NCI-H2227 (cell line): ENCODE data around the gene SYTL2.

Experiments
- DNase-seq: peaks from one replicate; lab custom pipeline; 2025; ENCODE audit not compliant: unreplicated experiment; lab: John Stamatoyannopoulos, UW

Gene SYTL2

DNA sequence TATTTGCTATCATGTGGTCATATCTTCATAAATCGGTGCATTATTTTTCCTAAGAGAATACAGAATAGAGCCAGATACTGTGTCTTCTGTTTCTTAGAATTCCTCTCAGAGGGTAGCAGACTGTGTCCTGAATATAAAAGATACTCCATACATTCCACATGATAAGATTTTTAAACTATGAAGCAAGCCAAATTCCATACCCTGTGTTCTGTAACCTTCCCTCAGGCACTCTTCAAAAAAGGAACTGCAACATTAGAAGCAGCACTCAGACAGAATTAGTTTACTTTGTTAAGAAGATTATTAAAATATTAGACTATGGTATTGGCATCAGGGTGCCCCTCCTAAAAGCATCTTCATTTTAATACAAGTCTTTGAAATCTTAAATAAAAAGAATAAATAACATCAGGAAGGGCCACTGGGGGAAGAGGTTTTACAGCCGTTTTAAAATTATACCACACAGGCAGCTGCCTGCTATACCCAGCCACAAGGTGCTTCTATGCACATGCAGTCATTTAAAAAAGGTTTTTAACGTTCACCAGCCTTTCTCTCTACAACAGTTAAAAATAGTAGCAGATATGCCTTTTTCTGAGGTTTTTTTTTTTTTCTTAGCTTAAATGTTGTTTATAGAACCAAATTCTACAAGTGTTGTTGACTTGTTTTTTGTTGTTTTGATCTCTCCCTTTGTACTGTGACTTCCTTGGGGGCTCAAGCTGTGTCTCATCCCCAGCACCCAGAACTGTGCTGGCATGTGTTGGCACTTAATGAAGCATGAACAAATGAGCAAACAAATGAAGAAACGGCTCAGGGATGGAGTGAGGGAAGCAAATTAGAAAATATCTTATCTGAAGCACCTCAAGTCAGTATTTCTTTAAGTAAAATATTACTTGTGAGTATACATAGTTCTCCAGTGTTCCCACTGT is 70.2 kb downstream of the SYTL2 start:
- no peak for DNase-seq

DNA sequence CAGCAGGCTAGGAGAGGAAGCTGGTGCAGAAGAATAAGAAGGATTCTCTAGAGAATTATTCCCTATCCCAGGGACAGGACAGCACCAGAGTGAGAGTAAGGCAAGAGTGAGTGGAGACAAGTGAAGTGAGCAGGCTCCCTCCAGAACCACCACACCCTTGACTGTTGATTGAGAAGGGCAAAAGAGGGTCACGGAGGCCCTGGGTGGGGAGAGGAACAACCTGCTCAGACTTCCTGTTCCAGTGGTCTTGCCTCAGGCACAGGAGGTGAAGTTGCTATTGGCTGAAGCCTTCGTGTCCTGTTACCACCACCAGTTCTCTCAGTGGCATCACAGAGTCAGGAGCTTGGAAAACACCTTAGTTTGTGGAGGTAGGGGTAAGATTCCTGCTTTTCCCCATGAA is 73.2 kb downstream of the SYTL2 start:
- no peak for DNase-seq

DNA sequence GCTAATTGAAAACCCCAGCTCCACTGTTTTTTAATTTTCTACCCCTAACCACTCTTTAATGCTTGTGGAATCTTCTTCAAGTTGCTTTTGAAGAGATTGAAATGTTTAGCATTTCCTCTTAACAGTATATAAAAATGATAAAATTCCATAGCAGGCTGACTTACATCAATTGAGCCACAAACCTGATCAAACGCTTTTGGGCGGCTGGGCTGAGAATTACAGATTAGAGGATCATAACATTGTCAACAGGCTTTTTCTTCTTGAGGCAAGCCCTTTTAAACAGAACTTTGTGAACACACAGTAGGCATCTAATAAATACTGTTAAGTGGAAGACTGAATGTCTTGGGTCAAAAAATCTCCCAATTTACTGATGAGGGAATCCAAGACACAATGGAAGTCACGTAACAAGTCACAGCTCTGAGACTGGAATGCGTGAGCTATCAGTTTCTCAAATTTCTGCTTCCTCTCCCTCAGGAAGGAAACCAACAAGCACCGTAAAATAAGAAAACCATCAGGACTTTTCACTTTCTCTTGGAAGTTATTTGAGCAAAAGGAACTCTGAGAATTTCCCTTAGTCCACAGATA is 75.0 kb downstream of the SYTL2 start:
- no peak for DNase-seq

DNA sequence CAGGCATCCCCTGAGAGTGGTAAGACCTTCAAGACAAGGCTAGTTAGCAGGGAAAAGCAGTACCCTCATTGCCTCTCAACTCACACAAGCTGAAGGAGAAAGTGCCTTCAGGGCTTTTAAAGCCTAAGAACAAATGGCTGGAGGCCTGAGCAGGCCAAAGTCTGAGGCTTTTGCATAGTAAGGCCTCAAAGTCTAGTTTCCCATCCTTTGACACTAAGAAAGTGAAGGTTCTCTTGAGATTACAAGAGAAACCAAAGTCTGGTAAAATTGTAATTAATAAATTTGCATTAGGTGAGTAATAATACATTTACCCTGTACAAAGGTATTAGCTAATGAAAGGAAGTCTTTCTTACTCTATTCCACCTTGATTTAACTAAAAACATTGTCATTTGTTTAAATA is 78.0 kb downstream of the SYTL2 start:
- no peak for DNase-seq

DNA sequence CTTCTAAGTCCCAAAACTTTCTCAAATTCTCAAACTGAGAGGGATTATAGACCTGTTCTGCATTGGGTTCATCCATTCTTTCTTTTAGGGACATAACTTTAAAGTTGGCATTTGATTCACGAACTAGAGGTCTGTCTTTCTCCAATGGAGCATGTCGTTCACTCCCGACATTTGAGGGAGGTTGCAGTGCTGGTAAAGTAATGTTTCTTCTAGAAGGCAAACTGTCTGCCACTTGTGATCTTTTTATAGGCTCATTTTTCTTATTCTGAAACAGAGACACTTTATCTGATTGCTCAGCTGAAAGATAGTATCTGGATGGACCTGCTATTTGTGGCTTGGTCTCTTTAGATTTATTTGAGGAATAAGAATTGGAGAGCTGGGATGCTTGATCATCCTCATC is 84.6 kb downstream of the SYTL2 start:
- DNase-seq: no peak

DNA sequence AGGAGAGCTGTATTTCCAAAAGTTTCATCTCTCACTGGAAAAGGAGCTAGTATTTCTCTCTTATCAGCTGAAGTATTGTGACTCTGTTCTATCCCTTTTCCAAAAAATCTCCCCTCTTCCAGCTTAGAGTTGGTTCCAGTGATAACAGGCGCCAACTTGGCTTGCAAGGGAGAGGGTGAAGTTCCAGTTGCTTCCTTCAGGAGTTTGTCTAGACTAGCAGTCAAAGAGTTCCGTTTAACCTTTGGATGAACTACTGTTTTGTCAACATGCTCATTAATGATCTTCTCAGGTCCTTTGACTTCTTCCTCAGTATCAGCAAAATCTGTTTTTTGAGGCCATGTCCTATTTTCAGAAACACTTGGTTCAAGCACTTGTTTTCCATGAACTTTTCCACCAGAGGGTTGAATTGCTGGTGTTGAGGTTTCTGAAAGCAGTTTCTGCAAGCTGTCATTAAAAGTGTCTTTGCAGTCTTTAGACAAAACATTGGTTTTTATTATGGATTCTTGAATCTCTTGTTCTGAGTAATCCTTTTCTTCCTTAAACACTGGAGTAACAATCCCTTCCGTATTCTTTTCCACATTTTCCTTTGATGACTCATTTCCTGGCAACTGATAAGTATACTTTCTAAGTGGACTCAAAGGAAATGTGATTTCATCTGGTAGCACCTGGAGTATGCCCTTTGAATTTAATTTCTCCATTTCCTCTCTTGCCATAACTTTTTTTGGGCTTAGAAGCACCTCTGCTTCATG is 85.3 kb downstream of the SYTL2 start:
- no peak for DNase-seq

DNA sequence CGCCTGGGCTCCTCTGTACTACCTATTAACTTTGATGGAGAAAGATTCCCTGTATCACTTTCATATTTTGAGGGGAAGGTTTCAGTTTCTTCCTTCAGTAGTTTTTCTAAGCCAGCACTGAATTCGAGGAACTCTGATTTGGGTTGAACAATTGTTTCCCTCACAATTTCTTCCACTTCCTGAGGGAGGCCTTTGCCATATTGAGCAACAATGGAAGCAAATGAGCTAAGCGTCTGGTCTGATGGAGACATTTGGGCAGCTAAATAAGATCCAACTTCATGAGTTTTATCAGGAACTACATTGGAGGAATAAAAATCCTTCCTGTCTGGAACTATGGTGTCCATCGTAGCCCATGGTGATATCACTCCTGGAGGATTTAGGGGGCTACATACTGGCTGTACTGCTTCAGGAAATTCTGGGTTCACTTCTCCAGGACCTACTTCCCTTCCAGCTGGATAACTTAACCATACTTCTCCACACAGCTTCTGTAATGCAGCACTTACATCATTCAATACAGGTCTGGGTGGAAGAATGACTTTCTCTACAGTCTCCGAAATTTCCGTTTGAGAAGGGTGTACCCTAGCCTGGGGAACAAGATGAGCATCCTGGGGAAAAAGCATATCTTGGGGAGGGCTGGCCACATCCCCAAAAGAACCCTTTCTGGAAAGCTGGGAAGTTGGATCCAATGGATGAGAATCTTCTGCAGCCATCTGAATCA is 86.0 kb downstream of the SYTL2 start:
- DNase-seq: no peak

DNA sequence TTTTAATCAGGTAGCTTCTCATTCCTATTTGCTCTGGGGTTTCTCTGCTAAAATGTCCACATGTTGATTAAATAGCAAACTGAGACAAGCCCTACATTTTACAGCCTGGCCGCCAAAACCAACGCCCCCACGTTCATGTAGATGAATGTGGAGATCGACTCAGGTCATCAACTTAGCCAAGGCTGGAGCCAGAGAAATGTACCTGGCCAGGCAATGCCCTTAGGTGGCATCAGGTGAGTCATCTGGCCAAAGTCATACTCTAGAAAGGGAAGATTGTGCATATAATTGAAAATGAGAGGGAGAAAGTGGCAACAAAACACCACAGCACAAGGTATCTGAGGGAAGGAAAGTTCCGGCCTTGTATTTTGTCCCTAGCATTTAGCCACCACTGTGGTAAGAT is 87.9 kb downstream of the SYTL2 start:
- no peak for DNase-seq

DNA sequence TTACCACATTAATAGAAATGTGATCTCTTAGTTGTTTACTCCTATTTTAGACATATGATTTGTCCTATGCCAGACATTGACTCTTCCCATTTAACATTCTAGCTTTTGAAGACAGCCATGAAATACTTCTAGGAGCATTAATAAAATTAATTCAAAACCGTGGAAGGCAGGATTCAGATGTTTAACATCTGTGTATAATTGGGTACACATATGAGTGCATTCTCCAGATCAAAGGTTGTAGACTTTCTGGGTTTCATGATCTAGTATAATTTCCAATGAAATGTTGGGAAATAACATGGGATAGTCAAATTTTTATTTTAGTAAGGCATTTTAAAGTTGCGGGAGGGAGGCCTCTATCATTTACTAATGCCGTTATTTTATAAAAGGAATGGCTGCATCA is 89.8 kb downstream of the SYTL2 start:
- no peak for DNase-seq

DNA sequence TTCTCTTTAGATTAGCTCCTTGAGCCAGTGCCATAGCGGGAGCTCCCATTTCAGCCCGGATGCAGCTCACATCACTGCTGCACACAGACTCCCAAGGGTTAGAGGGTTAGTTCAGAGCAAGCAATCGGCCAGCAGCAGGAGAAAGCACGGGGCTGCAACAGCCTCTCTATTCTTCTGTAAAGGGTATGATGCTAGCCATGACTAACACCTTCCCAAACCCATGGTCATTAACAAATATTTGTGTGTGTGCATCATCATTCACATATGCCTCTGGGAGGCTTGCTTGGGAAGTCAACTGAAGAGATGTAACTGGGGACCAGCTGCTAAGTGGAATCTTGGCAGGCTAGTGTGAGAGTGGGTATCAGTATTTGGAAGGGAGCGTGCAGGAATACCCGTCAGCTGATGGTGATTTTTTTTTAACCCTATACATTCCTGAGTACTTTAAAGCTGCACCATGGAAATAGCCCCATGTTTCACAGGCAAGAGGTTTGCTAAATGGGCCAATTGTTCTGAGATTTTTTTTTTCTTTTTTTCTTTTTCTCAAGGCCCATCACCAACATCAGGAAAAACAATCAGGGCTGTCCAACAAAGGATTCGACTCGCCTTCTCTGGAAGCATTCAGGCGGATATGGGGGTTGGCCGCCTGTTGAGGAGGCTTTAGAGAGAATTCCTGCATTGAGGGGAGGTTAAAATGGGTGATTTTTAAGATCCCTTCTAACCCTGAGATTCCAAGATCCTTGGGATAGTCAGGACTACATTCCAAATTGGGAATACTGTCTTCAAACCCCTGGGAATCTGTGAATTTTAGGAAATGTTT is 91.7 kb downstream of the SYTL2 start:
- peak; percentile 31 for DNase-seq

DNA sequence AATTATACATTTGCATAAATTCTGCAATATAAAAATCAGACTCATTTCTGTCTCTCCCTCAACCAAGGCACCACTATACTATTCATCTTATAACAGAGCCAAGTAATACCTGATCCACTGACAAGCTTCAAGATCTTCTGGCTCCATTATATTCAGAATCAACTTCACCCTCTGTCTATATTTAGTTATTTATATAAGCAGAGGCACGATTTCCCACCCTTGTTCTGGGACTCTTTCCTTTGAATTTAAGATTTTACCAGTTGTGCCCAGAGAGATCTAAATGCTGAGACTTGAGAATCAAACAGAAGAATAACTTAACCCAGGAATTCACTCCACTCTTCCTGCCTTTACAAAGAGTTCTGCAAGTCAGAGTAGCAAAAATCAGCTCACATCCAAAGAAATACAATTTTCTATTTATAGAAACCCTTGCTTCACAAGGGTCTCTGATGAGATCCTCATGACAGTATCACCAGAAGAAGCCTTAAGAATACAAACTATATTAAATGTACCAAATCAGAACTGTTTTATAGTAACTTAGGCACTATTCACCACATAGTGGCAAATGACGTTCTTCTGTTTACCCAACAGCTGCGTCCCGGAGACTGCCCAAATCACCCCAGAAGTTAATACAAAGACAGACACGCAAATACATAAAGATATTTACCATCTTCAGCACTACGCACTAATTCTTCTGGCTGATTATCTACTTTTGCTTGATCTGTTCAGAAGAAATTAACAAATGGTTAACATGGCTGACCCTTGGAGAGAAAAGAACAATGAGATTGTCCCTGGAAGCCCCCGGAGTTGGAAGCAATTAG is 92.6 kb downstream of the SYTL2 start:
- DNase-seq: no peak

DNA sequence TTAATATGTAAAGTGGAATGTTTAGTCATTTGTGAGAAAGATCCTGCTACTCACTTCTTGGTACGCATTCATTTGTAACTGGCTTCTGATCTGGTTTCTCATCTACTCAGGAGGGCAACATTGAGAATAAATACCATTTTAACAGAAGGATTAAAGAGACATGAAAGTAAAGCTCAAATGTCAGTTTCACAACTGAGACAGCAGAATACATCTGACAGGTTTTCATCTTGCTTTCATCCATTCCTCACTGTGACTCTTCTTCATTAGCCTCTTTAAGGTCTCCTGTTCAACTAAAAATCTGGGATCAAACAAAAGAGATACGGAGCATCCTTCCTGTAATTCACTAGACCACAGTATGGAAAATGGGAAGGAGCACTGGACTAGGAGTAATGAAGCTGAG is 93.5 kb downstream of the SYTL2 start:
- no peak for DNase-seq

DNA sequence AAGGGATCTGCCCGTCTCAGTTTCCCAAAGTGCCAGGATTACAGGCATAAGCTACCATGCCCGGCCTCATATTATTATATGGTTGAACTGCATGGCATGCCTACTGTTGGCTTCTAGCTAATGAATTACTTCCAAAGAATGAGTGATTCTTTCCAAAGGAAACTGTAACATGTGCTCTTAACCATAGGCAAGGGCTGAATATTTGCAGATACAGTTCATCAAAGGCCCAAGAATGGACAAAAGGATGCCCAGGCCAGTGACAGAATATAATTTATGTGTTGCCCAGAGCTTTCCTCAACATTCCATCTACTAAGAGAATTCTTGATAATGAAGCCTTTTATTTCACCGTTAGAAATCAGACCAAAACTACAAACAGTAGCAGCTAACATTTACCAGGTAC is 98.0 kb downstream of the SYTL2 start:
- DNase-seq: no peak

DNA sequence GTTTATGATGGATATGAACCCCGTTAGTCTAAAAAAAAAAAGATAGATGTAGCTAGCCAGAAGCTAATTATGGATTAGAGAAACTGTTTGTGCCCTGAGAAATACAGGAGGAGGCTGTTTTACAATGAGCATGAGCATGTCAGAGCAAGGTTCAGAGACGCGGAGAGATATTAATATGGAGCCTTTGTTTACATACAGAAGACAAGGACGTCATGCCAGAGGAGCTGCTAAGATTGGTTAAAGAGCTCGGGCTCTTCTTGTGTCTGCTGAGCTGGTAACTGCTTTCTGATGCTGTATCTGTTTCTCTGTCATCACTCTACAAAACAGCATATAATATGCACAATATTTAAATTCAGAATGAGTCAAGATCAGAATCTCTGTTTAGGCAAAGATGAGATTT is 100.0 kb downstream of the SYTL2 start:
- peak; percentile 35 for DNase-seq

DNA sequence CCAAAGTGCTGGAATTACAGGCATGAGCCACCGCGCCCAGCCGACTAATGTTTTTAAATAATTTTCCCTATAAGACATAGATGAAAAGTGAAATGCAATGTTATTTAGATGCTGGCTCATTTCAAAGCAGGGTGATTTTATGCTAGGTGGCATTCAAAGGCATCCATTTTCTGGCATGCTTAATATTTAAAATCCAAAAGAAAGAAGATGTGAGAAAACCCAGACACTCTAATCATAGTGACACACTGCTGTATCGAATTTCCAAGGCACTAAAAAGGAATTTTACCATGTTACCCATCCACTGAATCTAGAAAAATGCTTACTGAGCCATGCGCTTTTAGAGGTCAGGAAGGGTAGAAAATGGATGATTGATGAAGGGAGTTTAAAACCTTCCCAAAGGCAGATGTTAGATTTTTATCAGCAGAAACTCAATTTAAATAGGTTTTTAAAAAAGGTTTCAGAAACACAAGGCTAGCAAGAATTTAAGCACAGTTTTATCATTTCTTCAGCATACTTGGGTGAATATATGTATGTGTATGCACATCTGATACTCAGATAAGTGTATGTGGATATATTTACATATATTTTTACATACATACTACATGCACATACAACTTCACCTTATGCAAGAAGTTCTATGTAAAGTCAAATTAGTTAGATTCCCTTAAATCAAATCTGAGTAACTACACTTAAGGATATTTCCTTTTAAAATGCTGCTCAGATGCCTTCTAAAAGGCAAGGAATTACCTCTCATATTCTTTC is 100.8 kb downstream of the SYTL2 start:
- no peak for DNase-seq

DNA sequence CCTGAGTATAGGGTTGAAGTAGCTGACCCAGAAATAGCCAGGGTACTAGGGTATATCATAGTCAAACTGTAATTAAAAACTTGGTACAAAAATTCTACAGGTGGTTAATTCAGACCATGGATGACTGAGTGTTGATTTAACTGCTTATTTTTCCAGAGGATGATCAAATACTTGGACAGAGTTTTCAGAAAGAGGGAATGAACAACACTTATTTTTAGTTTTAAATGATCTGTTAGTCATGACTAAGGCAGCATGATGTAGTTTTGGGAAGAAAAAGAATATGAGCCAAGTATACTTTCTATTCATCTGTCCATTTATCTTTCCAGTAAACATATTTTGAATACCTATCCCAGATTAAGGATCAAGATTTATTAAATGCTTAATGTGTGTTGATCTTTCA is 105.1 kb downstream of the SYTL2 start:
- no peak for DNase-seq

DNA sequence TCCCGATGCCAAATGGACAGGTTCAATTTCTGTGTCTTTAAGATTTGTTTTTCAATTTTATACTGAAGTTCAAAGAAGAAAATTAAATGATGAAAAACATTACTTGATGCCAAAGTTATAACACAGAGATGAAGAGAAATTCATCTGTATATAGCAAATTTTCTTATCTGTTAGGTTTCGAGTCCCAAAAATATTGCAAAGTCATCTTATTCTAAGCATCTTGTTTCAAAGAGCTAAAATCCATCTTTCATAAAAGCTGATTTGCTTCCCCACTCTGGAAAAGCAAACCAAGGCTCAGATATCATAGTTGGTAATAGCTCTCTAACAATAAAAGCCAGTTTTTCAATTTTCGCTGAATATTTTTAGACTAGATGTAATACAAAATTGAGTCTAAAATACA is 106.0 kb downstream of the SYTL2 start:
- no peak for DNase-seq

DNA sequence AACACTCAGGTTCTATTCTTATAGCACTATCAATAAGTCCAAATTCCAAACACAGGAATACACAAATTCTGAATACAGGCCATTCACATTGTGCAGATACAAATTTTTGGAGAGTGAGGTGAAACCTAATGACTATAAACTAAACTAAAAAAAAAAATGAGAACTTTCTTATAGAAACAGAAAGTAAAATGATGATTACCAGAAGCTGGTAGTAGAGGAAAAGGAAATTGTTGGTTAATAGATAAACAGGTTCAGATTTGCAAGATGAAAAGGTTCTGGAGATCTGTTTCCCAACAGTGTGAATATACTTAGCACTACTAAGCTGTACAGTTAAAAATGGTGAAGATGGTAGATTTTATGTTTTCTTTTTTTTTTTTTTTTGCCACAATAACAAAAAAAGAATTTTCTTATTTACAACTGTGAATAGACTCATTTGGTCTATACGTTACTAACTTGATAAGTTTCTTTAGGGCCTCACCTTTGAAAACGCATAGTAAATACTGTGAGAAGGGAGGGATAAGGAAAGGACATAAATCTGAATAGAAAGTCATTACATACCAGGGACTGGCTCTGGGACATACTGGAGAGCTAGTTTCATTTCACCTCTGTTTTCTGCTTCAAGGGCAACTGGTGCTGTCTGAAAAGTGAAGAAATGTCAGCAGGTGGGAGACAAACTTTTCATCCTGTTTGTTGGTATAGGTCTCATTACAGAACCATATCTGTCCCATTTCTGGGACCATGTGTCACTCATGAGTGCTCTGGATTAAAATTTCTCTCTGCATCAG is 110.8 kb downstream of the SYTL2 start:
- no peak for DNase-seq
